Uterus (tissue), 2 donors: ENCODE measurements around the gene ZBTB20.

Experiments used
- POLR2A ChIP-seq, 2 donors: fragments of 450-650 bp; IDR thresholded peaks; one replicate each; pipeline ENCODE4 v1.6.1; 2016; ENCODE audit warnings: antibody characterized with exemption in 2 of 2, mild to moderate bottlenecking in 1 of 2, moderate library complexity in 1 of 2
- TF ChIP-seq, protein P1 (sequence below), 4 experiments: fragments of 200-600 bp in 2 of 4; fragments of 450-650 bp in 2 of 4; sonication (generic) in 2 of 4; IDR thresholded peaks; one replicate each; pipeline ENCODE4 v1.5.1; 2016 to 2019; ENCODE audit warnings: antibody characterized with exemption in 4 of 4, mild to moderate bottlenecking in 2 of 4, moderate library complexity in 1 of 4

DNA sequence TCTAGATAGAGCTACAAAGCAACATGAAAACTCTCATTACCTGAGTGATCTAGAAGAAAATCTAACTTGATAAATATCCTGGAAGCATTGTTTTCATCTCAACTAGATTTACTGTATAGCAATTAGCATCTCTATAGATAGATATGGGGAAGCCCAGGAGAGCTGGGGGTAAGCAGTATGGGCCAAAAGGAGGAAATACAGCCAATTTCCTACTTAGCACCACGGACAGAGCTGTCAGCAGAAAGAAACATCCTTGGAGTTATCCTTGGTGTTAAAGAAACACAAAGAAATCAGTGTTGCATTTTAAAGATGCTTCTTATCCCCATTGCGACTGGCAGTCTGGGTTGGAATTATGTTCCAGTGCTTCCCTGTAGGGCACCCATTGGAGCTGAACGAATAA lies 727.0 kb downstream of the ZBTB20 start:
- TF ChIP-seq, protein P1, sequence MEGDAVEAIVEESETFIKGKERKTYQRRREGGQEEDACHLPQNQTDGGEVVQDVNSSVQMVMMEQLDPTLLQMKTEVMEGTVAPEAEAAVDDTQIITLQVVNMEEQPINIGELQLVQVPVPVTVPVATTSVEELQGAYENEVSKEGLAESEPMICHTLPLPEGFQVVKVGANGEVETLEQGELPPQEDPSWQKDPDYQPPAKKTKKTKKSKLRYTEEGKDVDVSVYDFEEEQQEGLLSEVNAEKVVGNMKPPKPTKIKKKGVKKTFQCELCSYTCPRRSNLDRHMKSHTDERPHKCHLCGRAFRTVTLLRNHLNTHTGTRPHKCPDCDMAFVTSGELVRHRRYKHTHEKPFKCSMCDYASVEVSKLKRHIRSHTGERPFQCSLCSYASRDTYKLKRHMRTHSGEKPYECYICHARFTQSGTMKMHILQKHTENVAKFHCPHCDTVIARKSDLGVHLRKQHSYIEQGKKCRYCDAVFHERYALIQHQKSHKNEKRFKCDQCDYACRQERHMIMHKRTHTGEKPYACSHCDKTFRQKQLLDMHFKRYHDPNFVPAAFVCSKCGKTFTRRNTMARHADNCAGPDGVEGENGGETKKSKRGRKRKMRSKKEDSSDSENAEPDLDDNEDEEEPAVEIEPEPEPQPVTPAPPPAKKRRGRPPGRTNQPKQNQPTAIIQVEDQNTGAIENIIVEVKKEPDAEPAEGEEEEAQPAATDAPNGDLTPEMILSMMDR (IDR thresholded peaks at IDR 0.05): no peak
- no peak for TF ChIP-seq POLR2A (IDR thresholded peaks at IDR 0.05)
